ENCODE results near the gene FAM83D. TPM values are rescaled to one million over a fixed set of nuclear protein-coding genes. Genes with fewer than 3 reads are reported as not detected.

The FAM83D gene
- total and polyA plus RNA-seq, 7 donors, result 1.2 to 291 (median 14.9) TPM

GRCh38 chr20:38945012-38945411 is 18.8 kb downstream of the FAM83D start:
- WGBS, 2 donors, result 92 to 96% methylated on average over 3 of the region's 3 CpGs

DNA sequence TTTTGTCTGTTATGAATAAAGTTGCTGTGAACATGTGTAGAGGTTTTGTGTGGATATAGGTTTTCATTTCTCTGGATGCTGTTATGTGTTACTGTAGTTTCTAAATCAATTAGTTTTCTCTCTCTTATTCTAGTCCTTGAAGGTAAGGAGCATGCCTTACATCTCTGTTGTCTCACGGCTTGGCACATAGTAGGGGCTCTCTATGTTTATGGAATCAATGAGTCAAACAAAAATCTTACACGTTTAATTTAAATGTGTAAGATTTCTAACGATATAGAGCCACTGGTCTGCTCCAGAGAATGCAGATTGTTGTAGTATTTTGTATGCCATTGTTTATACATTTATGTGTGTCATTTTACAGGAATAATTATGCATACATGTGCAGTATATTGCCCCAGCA is 20.6 kb downstream of the FAM83D start:
- WGBS, 2 donors, result 91% methylated on average over 3 of the region's 3 CpGs
- DNase-seq, result no peak
- intact Hi-C loops (cut with DNase I), result no loop called here

More at GRCh38 chr20:38945012-38945411, 18.8 kb downstream of the FAM83D start:
- H3K36me3 ChIP-seq, result peaks cover 0 to 71% (median 8%) of the 10 kb centered on the region in 4 donors
- intact Hi-C loops (cut with DNase I), result no loop called here
- H3K9me3 ChIP-seq, result no peaks in the 10 kb centered on the region
- H3K4me3 ChIP-seq, result no peak overlapping the region
- H3K27me3 ChIP-seq, result no peaks in the 10 kb centered on the region
- TF ChIP-seq POLR2A (IDR thresholded peaks at IDR 0.05) (no peak), EP300 (IDR thresholded peaks at IDR 0.05) (no peak), POLR2AphosphoS5 (IDR thresholded peaks at IDR 0.05) (no peak), CTCF (IDR thresholded peaks at IDR 0.05) (no peak)
- H3K4me1 ChIP-seq, result peaks cover 0 to 6% (median 0%) of the 10 kb centered on the region in 4 donors
- H3K27ac ChIP-seq, result no peak overlapping the region
- DNase-seq, result peak; percentile 10

DNA sequence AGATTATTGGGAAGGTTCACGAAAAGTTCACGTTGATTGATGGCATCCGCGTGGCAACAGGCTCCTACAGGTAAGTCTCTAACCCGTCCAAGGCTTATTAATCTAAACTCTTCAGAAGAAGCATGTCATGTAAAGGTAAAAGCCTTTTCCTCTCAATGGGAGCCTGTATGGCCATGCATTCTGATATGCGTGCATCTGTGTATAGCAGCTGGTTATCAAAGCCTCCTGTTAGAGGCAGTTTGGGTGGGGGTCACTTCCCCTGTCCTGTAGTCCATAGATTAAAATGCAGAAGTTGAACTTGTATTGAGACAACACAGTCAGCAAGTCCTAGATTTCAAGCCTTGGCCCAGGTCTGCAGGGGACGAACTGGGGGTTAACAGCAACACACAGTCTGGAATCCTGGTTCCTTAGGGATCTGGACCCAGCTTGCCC is 21.7 kb downstream of the FAM83D start:
- Histone ChIP-seq H3K36me3 (peaks cover 0 to 83% (median 14%) of the 10 kb centered on the region in 4 donors), H3K9me3 (no peaks in the 10 kb centered on the region), H3K4me1 (no peaks in the 10 kb centered on the region), H3K27ac (no peak overlapping the region), H3K4me3 (no peak overlapping the region), H3K27me3 (no peaks in the 10 kb centered on the region)
- WGBS, 2 donors, result 82 to 92% methylated on average over 7 of the region's 7 CpGs
- TF ChIP-seq POLR2A (IDR thresholded peaks at IDR 0.05), result no peak
- TF ChIP-seq CTCF (IDR thresholded peaks at IDR 0.05), result no peak
- TF ChIP-seq POLR2AphosphoS5 (IDR thresholded peaks at IDR 0.05), result no peak
- TF ChIP-seq EP300 (IDR thresholded peaks at IDR 0.05), result no peak
- DNase-seq, result no peak
- intact Hi-C loops (cut with DNase I), result no loop called here

More for the DNA sequence above, 20.6 kb downstream of the FAM83D start:
- H3K36me3 ChIP-seq, result peaks cover 0 to 83% (median 12%) of the 10 kb centered on the region in 4 donors
- H3K27me3 ChIP-seq, result no peaks in the 10 kb centered on the region
- TF ChIP-seq POLR2AphosphoS5 (IDR thresholded peaks at IDR 0.05), result no peak
- TF ChIP-seq POLR2A (IDR thresholded peaks at IDR 0.05), result no peak
- TF ChIP-seq EP300 (IDR thresholded peaks at IDR 0.05), result no peak
- no peak for TF ChIP-seq CTCF (IDR thresholded peaks at IDR 0.05)
- H3K27ac ChIP-seq, result peak overlapping the region in 2 of 4 donors; percentile 0 to 6
- no peak overlapping the region for H3K4me3 ChIP-seq
- H3K4me1 ChIP-seq, result no peaks in the 10 kb centered on the region
- no peaks in the 10 kb centered on the region for H3K9me3 ChIP-seq

- TF ChIP-seq POLR2AphosphoS5 (IDR thresholded peaks at IDR 0.05), result no peak
- no peak for TF ChIP-seq EP300 (IDR thresholded peaks at IDR 0.05)
- no peak for TF ChIP-seq POLR2A (IDR thresholded peaks at IDR 0.05)
- TF ChIP-seq CTCF (IDR thresholded peaks at IDR 0.05), result no peak
- Histone ChIP-seq H3K4me3 (no peak overlapping the region), H3K9me3 (no peaks in the 10 kb centered on the region), H3K36me3 (peaks cover 0 to 62% (median 9%) of the 10 kb centered on the region in 4 donors), H3K4me1 (no peaks in the 10 kb centered on the region), H3K27ac (peak overlapping the region in 2 of 4 donors; percentile 6 to 18), H3K27me3 (no peaks in the 10 kb centered on the region)
- intact Hi-C loops (cut with DNase I), result no loop called here
- DNase-seq, result no peak
- 78 to 95% methylated on average over 2 of the region's 2 CpGs for WGBS, 2 donors
Measured at GRCh38 chr20:38950254-38950653, 24.0 kb downstream of the FAM83D start.

DNA sequence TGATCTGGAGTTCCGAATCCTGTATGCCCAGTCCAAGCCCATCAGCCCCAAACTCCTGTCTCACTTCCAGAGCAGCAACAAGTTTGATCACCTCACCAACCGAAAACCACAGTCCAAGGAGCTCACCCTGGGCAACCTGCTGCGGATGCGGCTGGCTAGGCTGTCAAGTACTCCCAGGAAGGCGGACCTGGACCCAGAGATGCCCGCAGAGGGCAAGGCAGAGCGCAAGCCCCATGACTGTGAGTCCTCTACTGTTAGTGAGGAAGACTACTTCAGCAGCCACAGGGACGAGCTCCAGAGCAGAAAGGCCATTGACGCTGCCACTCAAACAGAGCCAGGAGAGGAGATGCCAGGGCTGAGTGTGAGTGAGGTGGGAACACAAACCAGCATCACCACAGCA is 25.4 kb downstream of the FAM83D start:
- H3K9me3 ChIP-seq, result no peaks in the 10 kb centered on the region
- no peak for DNase-seq
- WGBS, 2 donors, result 97 to 98% methylated on average over 9 of the region's 9 CpGs
- no peaks in the 10 kb centered on the region for H3K4me1 ChIP-seq
- H3K4me3 ChIP-seq, result no peak overlapping the region
- intact Hi-C loops (cut with DNase I), result no loop called here
- H3K27ac ChIP-seq, result no peak overlapping the region
- H3K27me3 ChIP-seq, result no peaks in the 10 kb centered on the region
- no peak for TF ChIP-seq POLR2A (IDR thresholded peaks at IDR 0.05)
- TF ChIP-seq EP300 (IDR thresholded peaks at IDR 0.05), result no peak
- no peak for TF ChIP-seq CTCF (IDR thresholded peaks at IDR 0.05)
- no peak for TF ChIP-seq POLR2AphosphoS5 (IDR thresholded peaks at IDR 0.05)
- peaks cover 0 to 59% (median 9%) of the 10 kb centered on the region in 4 donors for H3K36me3 ChIP-seq

All from sigmoid colon (tissue), 7 donors.